Lower leg skin (tissue), 4 donors: ENCODE results near the gene CSF3R. TPM values are rescaled to one million over a fixed set of nuclear protein-coding genes. Genes with fewer than 3 reads are reported as not detected.

Source experiments
- DNase-seq, 2 donors: peaks; one replicate each; pipeline ENCODE4 v3.0.0-alpha.2; 2019; ENCODE audit warnings: low spot score in 2 of 2
- H3K4me3 ChIP-seq: fragments of 200-600 bp; sonication (generic); 2 replicates; pipeline ENCODE4 v1.5.1; 2017; ENCODE audit warnings: mild to moderate bottlenecking, low read depth; ENCODE audit not compliant: poor library complexity, severe bottlenecking
- CTCF ChIP-seq, 3 donors: fragments of 450-650 bp; IDR thresholded peaks; one replicate each; pipeline ENCODE4 v1.5.1; 2016; ENCODE audit warnings: antibody characterized with exemption in 3 of 3, mild to moderate bottlenecking in 3 of 3, moderate library complexity in 2 of 3
- POLR2A ChIP-seq, 2 donors: fragments of 450-650 bp; IDR thresholded peaks; one replicate each; pipeline ENCODE4 v1.6.1; 2016 to 2017; ENCODE audit warnings: antibody characterized with exemption in 2 of 2, mild to moderate bottlenecking in 1 of 2, moderate library complexity in 1 of 2
- WGBS, 2 donors: methylation state at CpG; one replicate each; pipeline ENCODE4 v1.1.5; 2018; 5-methylcytosine and 5-hydroxymethylcytosine counted together
- intact Hi-C: fragments of 100-400 bp; cut with DNase I; formaldehyde crosslinking; loops from one replicate; pipeline ENCODE4 v1.15.0; 2023; ENCODE audit warnings: low total_unique reads
- total RNA-seq, 4 donors: library from RNA; depleted of rRNA; stranded (reverse); fragments of >200 nt; gene quantifications; one replicate each; pipeline ENCODE4 v1.1.0, GENCODE V29; 2016

The CSF3R gene
- total RNA-seq, 4 donors from 2014 or later = 0.69 to 3.1 (median 2.3) TPM

- TF ChIP-seq CTCF (IDR thresholded peaks at IDR 0.05) (no peak), POLR2A (IDR thresholded peaks at IDR 0.05) (no peak)
- WGBS, 2 donors = 73 to 74% methylated on average over 7 of the region's 7 CpGs
- no peak overlapping the region for H3K4me3 ChIP-seq
- DNase-seq = peak in 1 of 2 donors; percentile 60
- intact Hi-C loops = no loop called here
Measured at GRCh38 chr1:36528361-36529349, 45.9 kb upstream of the CSF3R start.

GRCh38 chr1:36525166-36525565 is 42.5 kb upstream of the CSF3R start:
- TF ChIP-seq CTCF (IDR thresholded peaks at IDR 0.05) = no peak
- TF ChIP-seq POLR2A (IDR thresholded peaks at IDR 0.05) = no peak
- 93 to 95% methylated on average over 10 of the region's 10 CpGs for WGBS, 2 donors
- peak in 1 of 2 donors; percentile 34 for DNase-seq
- no peak overlapping the region for H3K4me3 ChIP-seq
- intact Hi-C loops = no loop called here

GRCh38 chr1:36524359-36525062 is 41.8 kb upstream of the CSF3R start:
- DNase-seq = peak in 1 of 2 donors; percentile 25
- H3K4me3 ChIP-seq = no peak overlapping the region
- TF ChIP-seq POLR2A (IDR thresholded peaks at IDR 0.05) = no peak
- TF ChIP-seq CTCF (IDR thresholded peaks at IDR 0.05) = no peak
- 88 to 89% methylated on average over 16 of the region's 16 CpGs for WGBS, 2 donors
- intact Hi-C loops = no loop called here

- WGBS, 2 donors = 64 to 65% methylated on average over 16 of the region's 16 CpGs
- TF ChIP-seq CTCF (IDR thresholded peaks at IDR 0.05) = no peak
- no peak for TF ChIP-seq POLR2A (IDR thresholded peaks at IDR 0.05)
- DNase-seq = peak in 1 of 2 donors; percentile 17
- no peak overlapping the region for H3K4me3 ChIP-seq
- intact Hi-C loops = no loop called here
Measured at GRCh38 chr1:36523850-36524249, 41.1 kb upstream of the CSF3R start.

GRCh38 chr1:36523230-36523495 is 40.5 kb upstream of the CSF3R start:
- no peak overlapping the region for H3K4me3 ChIP-seq
- intact Hi-C loops = no loop called here
- WGBS, 2 donors = 82 to 85% methylated on average over 4 of the region's 4 CpGs
- no peak for TF ChIP-seq CTCF (IDR thresholded peaks at IDR 0.05)
- no peak for DNase-seq
